ENCODE results near the gene PGM2L1.

- TF ChIP-seq POLR2AphosphoS5 (IDR thresholded peaks at IDR 0.05), result no peak
- TF ChIP-seq CTCF (IDR thresholded peaks at IDR 0.05), result no peak
- no peak for TF ChIP-seq EP300 (IDR thresholded peaks at IDR 0.05)
- no peak for TF ChIP-seq POLR2A (IDR thresholded peaks at IDR 0.05)
Measured at GRCh38 chr11:74447720-74448119, 49.5 kb upstream of the PGM2L1 start.

Measured in stomach (tissue), 4 donors.